Skeletal muscle cell (primary cell): ENCODE data around the gene HNF1B.

ENCODE experiments used
- DNase-seq: peaks from one replicate; pipeline ENCODE4 v3.0.0-alpha.2; 2010; ENCODE audit warnings: low read depth
- H3K4me3 ChIP-seq: 2 replicates; pipeline ENCODE4 v1.5.1; 2011; ENCODE audit warnings: low read depth, mild to moderate bottlenecking, control low read depth, low read length, moderate library complexity

HNF1B gene

GRCh38 chr17:37647856-37648255 lies 97.0 kb downstream of the HNF1B start:
- DNase-seq: no peak
- H3K4me3 ChIP-seq: no peak overlapping the region

GRCh38 chr17:37643869-37644268 lies 101.0 kb downstream of the HNF1B start:
- DNase-seq: no peak

GRCh38 chr17:37643118-37643766 lies 101.6 kb downstream of the HNF1B start, which contains the start of gene DDX52:
DDX52 (minus strand) TSS chr17:37643446; CDS start chr17:37643420, 26 bp downstream.
- peak within 1 kb of the TSS; percentile 90 for H3K4me3 ChIP-seq
- peak; percentile 59 for DNase-seq

More at GRCh38 chr17:37643869-37644268, 101.0 kb downstream of the HNF1B start:
- H3K4me3 ChIP-seq: peak overlapping the region; percentile 90

- peak overlapping the region; percentile 90 for H3K4me3 ChIP-seq
- DNase-seq: no peak
These were observed 102.2 kb downstream of the HNF1B start for GRCh38 chr17:37642681-37643080.

- no peak overlapping the region for H3K4me3 ChIP-seq
- DNase-seq: no peak
These were observed 104.8 kb downstream of the HNF1B start for GRCh38 chr17:37640015-37640414.

- H3K4me3 ChIP-seq: no peak overlapping the region
- DNase-seq: no peak
These were observed 106.9 kb downstream of the HNF1B start for GRCh38 chr17:37637956-37638355.
